Right atrium auricular region (tissue), 2 donors: Measurements from ENCODE around the gene PCAT7. TPM values are rescaled to one million over a fixed set of nuclear protein-coding genes. Genes with fewer than 3 reads are reported as not detected.
"Not testable (repeated sequence)": the region's sequence is repeated elsewhere in the genome, so short reads cannot be mapped to it uniquely, and the experiment has no call there.

ENCODE experiments used
- DNase-seq: peaks from one replicate; pipeline ENCODE4 v3.0.0-alpha.2; 2019; ENCODE audit warnings: low spot score
- H3K27ac ChIP-seq, 2 donors: fragments of 200-600 bp; sonication (generic); 1 replicate in 1 of 2; 2 replicates in 1 of 2; pipeline ENCODE4 v1.5.1; 2016 to 2019
- H3K27me3 ChIP-seq, 2 donors: fragments of 200-600 bp; sonication (generic); one replicate each; pipeline versions ENCODE4 v1.5.1 to v1.6.0; 2017 to 2019
- H3K36me3 ChIP-seq: fragments of 200-600 bp; sonication (generic); one replicate; pipeline ENCODE4 v1.5.1; 2016
- H3K4me1 ChIP-seq, 2 donors: fragments of 200-600 bp; sonication (generic); one replicate each; pipeline versions ENCODE4 v1.5.1 to v1.6.0; 2017 to 2019
- H3K4me3 ChIP-seq, 2 donors: fragments of 200-600 bp; sonication (generic); 1 replicate in 1 of 2; 2 replicates in 1 of 2; pipeline ENCODE4 v1.5.1; 2017 to 2019; ENCODE audit warnings: mild to moderate bottlenecking in 1 of 2, moderate library complexity in 1 of 2
- H3K9me3 ChIP-seq, 2 donors: fragments of 200-600 bp; sonication (generic); one replicate each; pipeline ENCODE4 v1.5.1; 2019
- CTCF ChIP-seq, 2 donors: fragments of 200-600 bp; sonication (generic); IDR thresholded peaks; one replicate each; pipeline ENCODE4 v1.5.1; 2019; ENCODE audit warnings: antibody characterized with exemption in 2 of 2
- total RNA-seq, 2 donors: library from RNA; depleted of rRNA; stranded (reverse); fragments of >200 nt; gene quantifications; one replicate each; pipeline ENCODE4 v1.1.0, GENCODE V29; 2016

The PCAT7 gene
- total RNA-seq, 2 donors from 2014 or later, result not detected

- H3K9me3 ChIP-seq, result no peaks in the 10 kb centered on the region
- no peak for DNase-seq
- H3K4me3 ChIP-seq, result no peak overlapping the region
- H3K27me3 ChIP-seq, result no peaks in the 10 kb centered on the region
- H3K27ac ChIP-seq, result no peak overlapping the region
- no peaks in the 10 kb centered on the region for H3K4me1 ChIP-seq
- no peak for TF ChIP-seq CTCF (IDR thresholded peaks at IDR 0.05)
- H3K36me3 ChIP-seq, result no peaks in the 10 kb centered on the region
Measured at GRCh38 chr9:94577571-94577970, 22.7 kb downstream of the PCAT7 start.

- Histone ChIP-seq H3K4me3 (no peak overlapping the region), H3K36me3 (no peaks in the 10 kb centered on the region), H3K4me1 (no peaks in the 10 kb centered on the region), H3K27me3 (no peaks in the 10 kb centered on the region), H3K27ac (no peak overlapping the region), H3K9me3 (no peaks in the 10 kb centered on the region)
- TF ChIP-seq CTCF (IDR thresholded peaks at IDR 0.05), result no peak
- no peak for DNase-seq
Measured at GRCh38 chr9:94581728-94582127, 26.8 kb downstream of the PCAT7 start.

GRCh38 chr9:94584555-94584954 lies 29.7 kb downstream of the PCAT7 start:
- H3K27me3 ChIP-seq, result no peaks in the 10 kb centered on the region
- no peak for DNase-seq
- H3K27ac ChIP-seq, result no peak overlapping the region
- H3K36me3 ChIP-seq, result no peaks in the 10 kb centered on the region
- no peaks in the 10 kb centered on the region for H3K9me3 ChIP-seq
- no peaks in the 10 kb centered on the region for H3K4me1 ChIP-seq
- no peak for TF ChIP-seq CTCF (IDR thresholded peaks at IDR 0.05)
- no peak overlapping the region for H3K4me3 ChIP-seq

- no peak for TF ChIP-seq CTCF (IDR thresholded peaks at IDR 0.05)
- no peak overlapping the region for H3K27ac ChIP-seq
Measured at GRCh38 chr9:94586316-94586715, 31.4 kb downstream of the PCAT7 start.

GRCh38 chr9:94586814-94587213 lies 31.9 kb downstream of the PCAT7 start:
- TF ChIP-seq CTCF (IDR thresholded peaks at IDR 0.05), result no peak
- H3K9me3 ChIP-seq, result no peaks in the 10 kb centered on the region
- no peak overlapping the region for H3K4me3 ChIP-seq
- no peaks in the 10 kb centered on the region for H3K4me1 ChIP-seq
- DNase-seq, result no peak
- H3K27me3 ChIP-seq, result no peaks in the 10 kb centered on the region
- no peaks in the 10 kb centered on the region for H3K36me3 ChIP-seq
- H3K27ac ChIP-seq, result no peak overlapping the region

More at GRCh38 chr9:94586316-94586715, 31.4 kb downstream of the PCAT7 start:
- no peak for DNase-seq
- Histone ChIP-seq H3K4me1 (no peaks in the 10 kb centered on the region), H3K27me3 (no peaks in the 10 kb centered on the region), H3K9me3 (no peaks in the 10 kb centered on the region), H3K4me3 (no peak overlapping the region), H3K36me3 (no peaks in the 10 kb centered on the region)

GRCh38 chr9:94588681-94589080 lies 33.8 kb downstream of the PCAT7 start:
- no peaks in the 10 kb centered on the region for H3K36me3 ChIP-seq
- TF ChIP-seq CTCF (IDR thresholded peaks at IDR 0.05), result no peak
- no peaks in the 10 kb centered on the region for H3K9me3 ChIP-seq
- no peaks in the 10 kb centered on the region for H3K27me3 ChIP-seq
- no peak for DNase-seq
- H3K4me3 ChIP-seq, result no peak overlapping the region
- H3K27ac ChIP-seq, result no peak overlapping the region
- H3K4me1 ChIP-seq, result no peaks in the 10 kb centered on the region

GRCh38 chr9:94591046-94591545 lies 36.2 kb downstream of the PCAT7 start:
- not testable (repeated sequence) for H3K27me3 ChIP-seq, H3K36me3 ChIP-seq, H3K27ac ChIP-seq, DNase-seq, H3K4me1 ChIP-seq, H3K4me3 ChIP-seq, H3K9me3 ChIP-seq
